HepG2 (cell line): ENCODE data around the gene MAB21L4. TPM values are rescaled to one million over a fixed set of nuclear protein-coding genes. Genes with fewer than 3 reads are reported as not detected.
A peak's percentile ranks its signal among the peaks of the same experiment; 100 is the strongest.

Experiments used
- ARNT ChIP-seq: fragments of 450-650 bp; IDR thresholded peaks from 2 replicates; pipeline ENCODE4 v1.6.1; 2017
- ASH2L ChIP-seq: fragments of 300-600, 200-600 bp; sonication (generic); IDR thresholded peaks from 2 replicates; pipeline ENCODE4 v1.7.0; 2017; ENCODE audit warnings: low read depth, mild to moderate bottlenecking, moderate library complexity, mixed read lengths, low read length; ENCODE audit not compliant: insufficient read length
- GFI1 ChIP-seq: sonication (generic); formaldehyde crosslinking; IDR thresholded peaks from 2 replicates; pipeline ENCODE4 v1.5.0; 2020; ENCODE audit warnings: missing genetic modification reagents, mild to moderate bottlenecking, borderline replicate concordance
- HMG20B ChIP-seq: conservative IDR thresholded peaks from 2 replicates; pipeline ENCODE4 v1.6.1; 2016; ENCODE audit warnings: missing genetic modification reagents, missing compliant biosample characterization
- TSC22D2 ChIP-seq: sonication (generic); formaldehyde crosslinking; IDR thresholded peaks from 2 replicates; pipeline ENCODE4 v1.5.1; 2020; ENCODE audit warnings: missing genetic modification reagents, mild to moderate bottlenecking, borderline replicate concordance
- ZNF850 ChIP-seq: sonication (generic); formaldehyde crosslinking; conservative IDR thresholded peaks from 2 replicates; pipeline ENCODE4 v1.9.0; 2021; ENCODE audit warnings: mild to moderate bottlenecking, missing genetic modification reagents
- ZNF883 ChIP-seq: sonication (generic); formaldehyde crosslinking; IDR thresholded peaks from 2 replicates; pipeline ENCODE4 v1.5.1; 2020; ENCODE audit warnings: mild to moderate bottlenecking, missing genetic modification reagents; ENCODE audit errors: not compliant biosample characterization
- polyA plus RNA-seq, 8 experiments: library from polyadenylated mRNA; depleted of rRNA in 3 of 8; stranded (reverse) in 7 of 8; unstranded in 1 of 8; fragments of >200 nt; fragmentation: Illumina TruSeq in 4 of 8; extraction: Trizol in 4 of 8; gene quantifications; 2 replicates each; pipeline versions ENCODE4 v1.2.1 to v1.2.3, GENCODE V29; 2011 to 2016; ENCODE audit warnings: low read depth in 4 of 8, missing spikeins in 1 of 8, mixed read lengths in 1 of 8; ENCODE audit not compliant: insufficient read depth in 1 of 8
- total RNA-seq, 5 experiments: library from RNA; depleted of rRNA; stranded (reverse); fragments of >200 nt; fragmentation: Illumina TruSeq; extraction: Trizol; gene quantifications; 2 replicates each; pipeline ENCODE4 v1.2.3, GENCODE V29; 2016; ENCODE audit warnings: low read depth in 1 of 5
- TF ChIP-seq, protein P1 (sequence below): sonication (generic); formaldehyde crosslinking; conservative IDR thresholded peaks from 2 replicates; pipeline ENCODE4 v1.8.1; 2023; ENCODE audit warnings: missing genetic modification reagents
- TF ChIP-seq, protein P2 (sequence below): sonication (generic); formaldehyde crosslinking; IDR thresholded peaks from 2 replicates; pipeline ENCODE4 v1.5.0; 2020; ENCODE audit warnings: missing genetic modification reagents, mild to moderate bottlenecking, borderline replicate concordance
- TF ChIP-seq, protein P3 (sequence below): IDR thresholded peaks from 2 replicates; pipeline ENCODE4 v1.6.1; 2016; ENCODE audit warnings: control low read depth
- TF ChIP-seq, protein P4 (sequence below): fragments of 450-650 bp; IDR thresholded peaks from 2 replicates; pipeline ENCODE4 v1.6.1; 2016
- TF ChIP-seq, protein P5 (sequence below): sonication (generic); formaldehyde crosslinking; IDR thresholded peaks from 2 replicates; pipeline ENCODE4 v1.8.0; 2022; ENCODE audit warnings: missing genetic modification reagents, mild to moderate bottlenecking, inconsistent platforms, borderline replicate concordance
- TF ChIP-seq, protein P6 (sequence below): sonication (generic); formaldehyde crosslinking; conservative IDR thresholded peaks from 2 replicates; pipeline ENCODE4 v1.8.0; 2022; ENCODE audit warnings: missing genetic modification reagents
- TF ChIP-seq, protein P7 (sequence below): sonication (generic); formaldehyde crosslinking; IDR thresholded peaks from 2 replicates; pipeline ENCODE4 v1.8.0; 2022; ENCODE audit warnings: missing genetic modification reagents, mild to moderate bottlenecking, borderline replicate concordance
- TF ChIP-seq, protein P8 (sequence below): sonication (generic); formaldehyde crosslinking; IDR thresholded peaks from 2 replicates; pipeline ENCODE4 v1.5.0; 2020; ENCODE audit warnings: mild to moderate bottlenecking, missing genetic modification reagents, borderline replicate concordance

The MAB21L4 gene
- total and polyA plus RNA-seq, 2 of the 13 experiments (the other 11 are each of a cell fraction or from before 2014, with no cell fraction given): 3.0 to 14.0 TPM

DNA sequence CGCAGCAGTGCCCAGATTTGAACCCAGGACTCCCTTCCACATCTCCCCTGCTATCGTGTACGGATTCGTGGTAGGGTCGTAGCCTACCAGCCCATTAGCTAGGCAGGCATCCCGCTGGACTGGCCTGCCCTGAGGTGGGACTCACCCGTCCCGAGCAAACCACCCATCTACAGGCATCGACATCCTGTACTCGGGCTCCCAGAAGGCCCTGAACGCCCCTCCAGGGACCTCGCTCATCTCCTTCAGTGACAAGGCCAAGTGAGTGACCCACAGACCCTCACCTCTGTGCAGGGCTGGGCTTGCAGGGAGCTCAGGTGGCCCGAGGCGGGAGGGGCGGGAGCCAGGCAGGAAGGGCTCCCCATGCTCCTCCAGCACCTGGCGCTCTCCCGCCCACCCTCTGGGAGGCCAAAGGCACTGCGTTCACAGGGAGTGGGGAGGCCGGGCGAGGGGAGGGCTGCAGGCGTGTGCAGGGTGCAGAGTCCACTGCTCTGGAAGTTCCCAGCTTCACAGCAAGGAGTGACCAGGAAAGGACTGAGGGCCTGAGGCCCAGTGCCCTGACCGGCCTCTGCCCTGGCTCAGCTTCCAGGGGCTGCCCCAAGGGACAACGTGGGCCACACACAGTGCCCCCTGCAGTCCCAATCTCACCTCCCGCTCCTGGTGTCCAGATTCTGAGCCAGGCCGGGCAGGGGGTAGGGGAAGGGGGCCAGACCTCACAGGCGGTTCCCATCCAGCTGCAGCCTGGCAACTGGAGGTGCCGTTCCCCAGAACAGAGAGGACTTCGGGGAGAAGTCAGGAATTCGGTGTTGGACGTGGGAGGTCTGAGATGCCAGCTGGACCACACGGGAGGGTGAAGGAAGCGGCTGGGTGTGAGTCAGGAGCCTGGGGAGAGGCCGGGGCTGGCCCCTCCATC is 21.9 kb downstream of the MAB21L4 start (continued):
- TF ChIP-seq, protein P1, sequence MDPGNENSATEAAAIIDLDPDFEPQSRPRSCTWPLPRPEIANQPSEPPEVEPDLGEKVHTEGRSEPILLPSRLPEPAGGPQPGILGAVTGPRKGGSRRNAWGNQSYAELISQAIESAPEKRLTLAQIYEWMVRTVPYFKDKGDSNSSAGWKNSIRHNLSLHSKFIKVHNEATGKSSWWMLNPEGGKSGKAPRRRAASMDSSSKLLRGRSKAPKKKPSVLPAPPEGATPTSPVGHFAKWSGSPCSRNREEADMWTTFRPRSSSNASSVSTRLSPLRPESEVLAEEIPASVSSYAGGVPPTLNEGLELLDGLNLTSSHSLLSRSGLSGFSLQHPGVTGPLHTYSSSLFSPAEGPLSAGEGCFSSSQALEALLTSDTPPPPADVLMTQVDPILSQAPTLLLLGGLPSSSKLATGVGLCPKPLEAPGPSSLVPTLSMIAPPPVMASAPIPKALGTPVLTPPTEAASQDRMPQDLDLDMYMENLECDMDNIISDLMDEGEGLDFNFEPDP (CRISPR knock-in tag): no peak
- no peak for TF ChIP-seq HMG20B
- TF ChIP-seq, protein P2, sequence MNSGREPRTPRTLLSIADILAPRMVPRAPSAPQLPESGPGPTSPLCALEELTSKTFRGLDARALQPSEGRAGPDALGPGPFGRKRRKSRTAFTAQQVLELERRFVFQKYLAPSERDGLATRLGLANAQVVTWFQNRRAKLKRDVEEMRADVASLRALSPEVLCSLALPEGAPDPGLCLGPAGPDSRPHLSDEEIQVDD (CRISPR knock-in tag): no peak; the same call in 1 of the 2 replicates
- TF ChIP-seq, protein P3, sequence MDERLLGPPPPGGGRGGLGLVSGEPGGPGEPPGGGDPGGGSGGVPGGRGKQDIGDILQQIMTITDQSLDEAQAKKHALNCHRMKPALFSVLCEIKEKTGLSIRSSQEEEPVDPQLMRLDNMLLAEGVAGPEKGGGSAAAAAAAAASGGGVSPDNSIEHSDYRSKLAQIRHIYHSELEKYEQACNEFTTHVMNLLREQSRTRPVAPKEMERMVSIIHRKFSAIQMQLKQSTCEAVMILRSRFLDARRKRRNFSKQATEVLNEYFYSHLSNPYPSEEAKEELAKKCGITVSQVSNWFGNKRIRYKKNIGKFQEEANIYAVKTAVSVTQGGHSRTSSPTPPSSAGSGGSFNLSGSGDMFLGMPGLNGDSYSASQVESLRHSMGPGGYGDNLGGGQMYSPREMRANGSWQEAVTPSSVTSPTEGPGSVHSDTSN (CRISPR knock-in tag): no peak
- TF ChIP-seq, protein P4, sequence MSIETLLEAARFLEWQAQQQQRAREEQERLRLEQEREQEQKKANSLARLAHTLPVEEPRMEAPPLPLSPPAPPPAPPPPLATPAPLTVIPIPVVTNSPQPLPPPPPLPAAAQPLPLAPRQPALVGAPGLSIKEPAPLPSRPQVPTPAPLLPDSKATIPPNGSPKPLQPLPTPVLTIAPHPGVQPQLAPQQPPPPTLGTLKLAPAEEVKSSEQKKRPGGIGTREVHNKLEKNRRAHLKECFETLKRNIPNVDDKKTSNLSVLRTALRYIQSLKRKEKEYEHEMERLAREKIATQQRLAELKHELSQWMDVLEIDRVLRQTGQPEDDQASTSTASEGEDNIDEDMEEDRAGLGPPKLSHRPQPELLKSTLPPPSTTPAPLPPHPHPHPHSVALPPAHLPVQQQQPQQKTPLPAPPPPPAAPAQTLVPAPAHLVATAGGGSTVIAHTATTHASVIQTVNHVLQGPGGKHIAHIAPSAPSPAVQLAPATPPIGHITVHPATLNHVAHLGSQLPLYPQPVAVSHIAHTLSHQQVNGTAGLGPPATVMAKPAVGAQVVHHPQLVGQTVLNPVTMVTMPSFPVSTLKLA: no peak
- peak; percentile 70; the same call in 1 of the 2 replicates for TF ChIP-seq GFI1 (CRISPR knock-in tag)
- peak; percentile 37; the same call in 1 of the 2 replicates for TF ChIP-seq TSC22D2
- TF ChIP-seq, protein P5, sequence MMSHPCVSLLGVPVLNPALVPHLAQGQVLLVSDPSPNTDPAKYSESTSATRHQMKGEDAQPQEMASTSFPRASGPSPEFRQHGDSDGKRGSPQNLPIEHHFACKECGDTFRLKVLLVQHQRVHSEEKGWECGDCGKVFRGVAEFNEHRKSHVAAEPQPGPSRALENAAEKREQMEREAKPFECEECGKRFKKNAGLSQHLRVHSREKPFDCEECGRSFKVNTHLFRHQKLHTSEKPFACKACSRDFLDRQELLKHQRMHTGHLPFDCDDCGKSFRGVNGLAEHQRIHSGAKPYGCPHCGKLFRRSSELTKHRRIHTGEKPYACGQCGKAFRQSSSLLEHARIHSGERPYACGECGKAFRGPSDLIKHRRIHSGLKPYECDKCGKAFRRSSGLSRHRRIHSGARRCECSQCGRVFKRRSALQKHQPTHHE (CRISPR knock-in tag): no peak
- TF ChIP-seq ASH2L: peak; percentile 54
- TF ChIP-seq, protein P6, sequence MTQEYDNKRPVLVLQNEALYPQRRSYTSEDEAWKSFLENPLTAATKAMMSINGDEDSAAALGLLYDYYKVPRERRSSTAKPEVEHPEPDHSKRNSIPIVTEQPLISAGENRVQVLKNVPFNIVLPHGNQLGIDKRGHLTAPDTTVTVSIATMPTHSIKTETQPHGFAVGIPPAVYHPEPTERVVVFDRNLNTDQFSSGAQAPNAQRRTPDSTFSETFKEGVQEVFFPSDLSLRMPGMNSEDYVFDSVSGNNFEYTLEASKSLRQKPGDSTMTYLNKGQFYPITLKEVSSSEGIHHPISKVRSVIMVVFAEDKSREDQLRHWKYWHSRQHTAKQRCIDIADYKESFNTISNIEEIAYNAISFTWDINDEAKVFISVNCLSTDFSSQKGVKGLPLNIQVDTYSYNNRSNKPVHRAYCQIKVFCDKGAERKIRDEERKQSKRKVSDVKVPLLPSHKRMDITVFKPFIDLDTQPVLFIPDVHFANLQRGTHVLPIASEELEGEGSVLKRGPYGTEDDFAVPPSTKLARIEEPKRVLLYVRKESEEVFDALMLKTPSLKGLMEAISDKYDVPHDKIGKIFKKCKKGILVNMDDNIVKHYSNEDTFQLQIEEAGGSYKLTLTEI: no peak
- TF ChIP-seq ZNF850 (CRISPR knock-in tag): no peak
- no peak for TF ChIP-seq ARNT
- TF ChIP-seq, protein P7, sequence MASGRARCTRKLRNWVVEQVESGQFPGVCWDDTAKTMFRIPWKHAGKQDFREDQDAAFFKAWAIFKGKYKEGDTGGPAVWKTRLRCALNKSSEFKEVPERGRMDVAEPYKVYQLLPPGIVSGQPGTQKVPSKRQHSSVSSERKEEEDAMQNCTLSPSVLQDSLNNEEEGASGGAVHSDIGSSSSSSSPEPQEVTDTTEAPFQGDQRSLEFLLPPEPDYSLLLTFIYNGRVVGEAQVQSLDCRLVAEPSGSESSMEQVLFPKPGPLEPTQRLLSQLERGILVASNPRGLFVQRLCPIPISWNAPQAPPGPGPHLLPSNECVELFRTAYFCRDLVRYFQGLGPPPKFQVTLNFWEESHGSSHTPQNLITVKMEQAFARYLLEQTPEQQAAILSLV: peak; percentile 87; the same call in 1 of the 2 replicates
- TF ChIP-seq, protein P8, sequence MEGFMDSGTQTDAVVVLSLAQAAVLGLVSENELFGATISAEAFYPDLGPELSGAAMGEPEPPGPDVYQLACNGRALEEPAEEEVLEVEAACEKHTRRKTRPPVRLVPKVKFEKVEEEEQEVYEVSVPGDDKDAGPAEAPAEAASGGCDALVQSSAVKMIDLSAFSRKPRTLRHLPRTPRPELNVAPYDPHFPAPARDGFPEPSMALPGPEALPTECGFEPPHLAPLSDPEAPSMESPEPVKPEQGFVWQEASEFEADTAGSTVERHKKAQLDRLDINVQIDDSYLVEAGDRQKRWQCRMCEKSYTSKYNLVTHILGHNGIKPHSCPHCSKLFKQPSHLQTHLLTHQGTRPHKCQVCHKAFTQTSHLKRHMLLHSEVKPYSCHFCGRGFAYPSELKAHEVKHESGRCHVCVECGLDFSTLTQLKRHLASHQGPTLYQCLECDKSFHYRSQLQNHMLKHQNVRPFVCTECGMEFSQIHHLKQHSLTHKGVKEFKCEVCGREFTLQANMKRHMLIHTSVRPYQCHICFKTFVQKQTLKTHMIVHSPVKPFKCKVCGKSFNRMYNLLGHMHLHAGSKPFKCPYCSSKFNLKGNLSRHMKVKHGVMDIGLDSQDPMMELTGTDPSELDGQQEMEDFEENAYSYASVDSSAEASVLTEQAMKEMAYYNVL: peak; percentile 89; the same call in 1 of the 2 replicates
- TF ChIP-seq ZNF883: peak; percentile 48
